GM23248 (cell line): ENCODE measurements around the gene CSRP2.

ENCODE experiments used
- EZH2 ChIP-seq: fragments of 200-600 bp; sonication (generic); IDR thresholded peaks from 2 replicates; pipeline ENCODE4 v1.6.1; 2018; ENCODE audit warnings: antibody characterized with exemption, mild to moderate bottlenecking; ENCODE audit not compliant: insufficient read depth, poor library complexity, severe bottlenecking
- EZH2phosphoT487 ChIP-seq: fragments of 200-600 bp; sonication (generic); IDR thresholded peaks from 2 replicates; pipeline ENCODE4 v1.6.1; 2018; ENCODE audit warnings: antibody characterized with exemption, moderate library complexity, mild to moderate bottlenecking, low read depth; ENCODE audit not compliant: insufficient read depth

GRCh38 chr12:76855271-76855670, 23.5 kb downstream of the CSRP2 start:
- TF ChIP-seq EZH2 (no peak), EZH2phosphoT487 (no peak)
